ENCODE data around the gene ZNF438. TPM values are rescaled to one million over a fixed set of nuclear protein-coding genes. Genes with fewer than 3 reads are reported as not detected.

The ZNF438 gene
- total RNA-seq, 2 donors from 2014 or later = 10.6 to 14.5 TPM

DNA sequence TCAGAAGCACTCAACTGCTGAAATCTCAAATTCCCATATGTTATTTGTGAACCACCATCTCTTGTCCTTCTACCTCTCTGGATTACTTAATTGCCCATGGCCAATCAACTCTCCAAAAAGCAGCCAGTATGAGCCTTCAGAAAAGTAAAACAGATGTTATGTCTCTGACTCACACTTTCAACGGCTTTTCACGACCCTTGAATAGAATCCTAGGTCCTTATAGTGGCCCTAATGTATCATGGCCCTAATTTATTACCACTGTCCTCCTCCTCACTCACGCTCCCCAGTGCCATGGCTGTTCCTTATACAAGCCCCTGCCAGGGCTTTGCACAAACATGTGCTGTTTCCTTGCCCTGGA, 20.0 kb downstream of the ZNF438 start:
- TF ChIP-seq, protein P1, sequence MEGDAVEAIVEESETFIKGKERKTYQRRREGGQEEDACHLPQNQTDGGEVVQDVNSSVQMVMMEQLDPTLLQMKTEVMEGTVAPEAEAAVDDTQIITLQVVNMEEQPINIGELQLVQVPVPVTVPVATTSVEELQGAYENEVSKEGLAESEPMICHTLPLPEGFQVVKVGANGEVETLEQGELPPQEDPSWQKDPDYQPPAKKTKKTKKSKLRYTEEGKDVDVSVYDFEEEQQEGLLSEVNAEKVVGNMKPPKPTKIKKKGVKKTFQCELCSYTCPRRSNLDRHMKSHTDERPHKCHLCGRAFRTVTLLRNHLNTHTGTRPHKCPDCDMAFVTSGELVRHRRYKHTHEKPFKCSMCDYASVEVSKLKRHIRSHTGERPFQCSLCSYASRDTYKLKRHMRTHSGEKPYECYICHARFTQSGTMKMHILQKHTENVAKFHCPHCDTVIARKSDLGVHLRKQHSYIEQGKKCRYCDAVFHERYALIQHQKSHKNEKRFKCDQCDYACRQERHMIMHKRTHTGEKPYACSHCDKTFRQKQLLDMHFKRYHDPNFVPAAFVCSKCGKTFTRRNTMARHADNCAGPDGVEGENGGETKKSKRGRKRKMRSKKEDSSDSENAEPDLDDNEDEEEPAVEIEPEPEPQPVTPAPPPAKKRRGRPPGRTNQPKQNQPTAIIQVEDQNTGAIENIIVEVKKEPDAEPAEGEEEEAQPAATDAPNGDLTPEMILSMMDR (IDR thresholded peaks at IDR 0.05) = no peak
- Histone ChIP-seq H3K27me3 (replicated peaks; ENCODE audit: insufficient read depth) (no peaks in the 10 kb centered on the region), H3K4me3 (no peak overlapping the region), H3K4me1 (ENCODE audit: control insufficient read depth in 1 of 2, low read depth in 2 of 2) (peaks cover 17 to 42% of the 10 kb centered on the region in 2 donors), H3K36me3 (no peaks in the 10 kb centered on the region), H3K9me3 (no peaks in the 10 kb centered on the region), H3K27ac (peak overlapping the region in 1 of 2 donors; percentile 22)
- DNase-seq (ENCODE audit: low spot score) = no peak
- ATAC-seq (ENCODE audit: insufficient number of reproducible peaks, low FRiP score, low read depth) = no peak

- TF ChIP-seq, protein P1 (IDR thresholded peaks at IDR 0.05) = no peak
- no peak overlapping the region for H3K4me3 ChIP-seq
- H3K27me3 ChIP-seq (replicated peaks; ENCODE audit: insufficient read depth) = no peaks in the 10 kb centered on the region
- ATAC-seq (ENCODE audit: insufficient number of reproducible peaks, low FRiP score, low read depth) (no peak), DNase-seq (ENCODE audit: low spot score) (no peak)
- peaks cover 17 to 46% of the 10 kb centered on the region in 2 donors for H3K4me1 ChIP-seq (ENCODE audit: control insufficient read depth in 1 of 2, low read depth in 2 of 2)
- no peaks in the 10 kb centered on the region for H3K9me3 ChIP-seq
- peak overlapping the region in 1 of 2 donors; percentile 22 for H3K27ac ChIP-seq
- no peaks in the 10 kb centered on the region for H3K36me3 ChIP-seq
These were observed 20.5 kb downstream of the ZNF438 start for GRCh38 chr10:31011017-31011664.

GRCh38 chr10:31010062-31010461, 21.6 kb downstream of the ZNF438 start:
- no peaks in the 10 kb centered on the region for H3K9me3 ChIP-seq
- H3K4me3 ChIP-seq = no peak overlapping the region
- no peaks in the 10 kb centered on the region for H3K27me3 ChIP-seq (replicated peaks; ENCODE audit: insufficient read depth)
- no peak for ATAC-seq (ENCODE audit: insufficient number of reproducible peaks, low FRiP score, low read depth)
- H3K36me3 ChIP-seq = no peaks in the 10 kb centered on the region
- no peak for DNase-seq (ENCODE audit: low spot score)
- H3K27ac ChIP-seq = peak overlapping the region in 1 of 2 donors; percentile 31
- peaks cover 23 to 46% of the 10 kb centered on the region in 2 donors for H3K4me1 ChIP-seq (ENCODE audit: control insufficient read depth in 1 of 2, low read depth in 2 of 2)
- TF ChIP-seq, protein P1 (IDR thresholded peaks at IDR 0.05) = no peak

GRCh38 chr10:31005895-31006294, 25.8 kb downstream of the ZNF438 start:
- Histone ChIP-seq H3K36me3 (no peaks in the 10 kb centered on the region), H3K9me3 (no peaks in the 10 kb centered on the region), H3K4me1 (ENCODE audit: control insufficient read depth in 1 of 2, low read depth in 2 of 2) (peaks cover 26 to 51% of the 10 kb centered on the region in 2 donors), H3K27me3 (replicated peaks; ENCODE audit: insufficient read depth) (no peaks in the 10 kb centered on the region), H3K27ac (peak overlapping the region in 1 of 2 donors; percentile 58), H3K4me3 (no peak overlapping the region)
- DNase-seq (ENCODE audit: low spot score) (no peak), ATAC-seq (ENCODE audit: insufficient number of reproducible peaks, low FRiP score, low read depth) (no peak)
- TF ChIP-seq, protein P1 (IDR thresholded peaks at IDR 0.05) = no peak

DNA sequence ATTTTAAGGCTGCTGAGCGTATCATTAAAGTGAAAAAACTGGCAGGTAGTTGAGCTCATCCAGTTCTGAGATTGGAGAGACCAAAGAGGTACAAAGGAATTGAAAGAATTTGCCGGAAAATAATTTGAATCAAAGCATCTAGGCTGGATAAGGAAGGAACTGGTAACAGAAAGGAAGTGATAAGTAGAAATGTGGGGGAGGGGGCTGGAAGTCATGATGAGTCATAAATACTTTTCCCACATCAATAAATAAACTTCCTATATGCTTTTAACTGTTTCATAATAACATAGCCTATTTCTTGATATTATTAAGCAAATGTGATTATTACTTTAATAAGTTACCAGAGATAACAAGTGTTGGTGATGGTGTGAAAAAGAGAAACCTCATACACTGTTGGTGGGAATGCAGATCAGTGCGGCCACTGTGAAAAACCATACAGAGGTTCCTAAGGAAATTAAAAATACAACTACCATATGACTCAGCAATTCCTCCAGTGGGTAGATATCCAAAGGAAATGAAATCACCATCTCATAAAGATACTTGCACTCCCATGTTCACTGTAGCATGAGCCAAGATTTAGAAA, 27.0 kb downstream of the ZNF438 start:
- Histone ChIP-seq H3K4me1 (ENCODE audit: control insufficient read depth in 1 of 2, low read depth in 2 of 2) (peaks cover 23 to 47% of the 10 kb centered on the region in 2 donors), H3K36me3 (no peaks in the 10 kb centered on the region), H3K27ac (peak overlapping the region in 1 of 2 donors; percentile 65), H3K27me3 (replicated peaks; ENCODE audit: insufficient read depth) (no peaks in the 10 kb centered on the region), H3K4me3 (peak overlapping the region; percentile 10), H3K9me3 (no peaks in the 10 kb centered on the region)
- DNase-seq (ENCODE audit: low spot score) = no peak
- TF ChIP-seq, protein P1 (IDR thresholded peaks at IDR 0.05) = no peak
- ATAC-seq (ENCODE audit: insufficient number of reproducible peaks, low FRiP score, low read depth) = peak; percentile 47
